Amygdala (tissue), 56 donors: Measurements from ENCODE around the gene MAGI3.
"Not testable (repeated sequence)": the region's sequence is repeated elsewhere in the genome, so short reads cannot be mapped to it uniquely, and the experiment has no call there.

Experiments used
- DNase-seq, 56 donors: peaks; one replicate each; lab custom pipeline; 2025; lab: John Stamatoyannopoulos, UW

MAGI3 gene

GRCh38 chr1:113508364-113509164, 118.2 kb downstream of the MAGI3 start:
- no peak for DNase-seq

DNA sequence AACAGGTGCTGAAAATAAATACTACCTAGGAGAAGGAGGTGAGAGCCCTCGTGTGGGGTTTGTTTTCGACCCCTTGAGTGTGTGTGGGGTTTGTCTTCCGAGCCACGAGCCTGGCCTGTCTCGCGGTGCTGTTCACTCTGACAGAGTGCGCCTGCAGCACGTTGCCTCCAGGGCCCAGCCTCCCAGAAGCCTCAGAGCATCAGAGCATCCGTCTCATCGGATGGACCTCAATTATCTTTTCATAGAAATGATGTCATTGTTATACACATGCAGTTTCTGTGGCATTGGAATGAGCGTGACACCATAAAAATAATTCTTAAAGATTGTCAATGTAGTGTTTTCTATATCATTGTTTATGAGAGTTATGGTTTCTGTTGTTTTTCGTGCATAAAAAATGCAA, 119.5 kb downstream of the MAGI3 start:
- DNase-seq = not testable (repeated sequence)

GRCh38 chr1:113511269-113511668, 121.0 kb downstream of the MAGI3 start:
- no peak for DNase-seq

- DNase-seq = no peak
Observed at GRCh38 chr1:113515498-113515897, 125.2 kb downstream of the MAGI3 start.

DNA sequence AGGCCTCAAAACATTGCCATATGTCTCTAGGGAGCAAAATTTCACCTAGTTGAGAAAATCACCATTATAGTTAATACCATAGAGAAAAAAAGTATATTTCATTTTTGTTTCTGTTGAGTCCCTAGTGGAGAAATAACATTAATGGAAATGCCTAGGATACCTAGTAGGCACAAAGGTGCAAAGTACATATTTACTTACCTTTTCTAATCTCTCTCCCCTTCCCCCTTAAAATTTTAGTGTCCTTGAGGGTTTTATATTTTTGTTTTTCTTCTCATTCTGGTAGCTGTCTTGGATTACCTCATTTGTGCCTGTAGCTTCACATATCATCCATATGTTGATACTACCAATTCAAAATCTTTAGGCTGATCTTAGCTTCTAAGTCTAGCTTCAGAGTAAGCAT, 127.0 kb downstream of the MAGI3 start:
- no peak for DNase-seq

GRCh38 chr1:113517983-113518382, 127.7 kb downstream of the MAGI3 start:
- no peak for DNase-seq

GRCh38 chr1:113519556-113519955, 129.2 kb downstream of the MAGI3 start:
- DNase-seq = no peak

DNA sequence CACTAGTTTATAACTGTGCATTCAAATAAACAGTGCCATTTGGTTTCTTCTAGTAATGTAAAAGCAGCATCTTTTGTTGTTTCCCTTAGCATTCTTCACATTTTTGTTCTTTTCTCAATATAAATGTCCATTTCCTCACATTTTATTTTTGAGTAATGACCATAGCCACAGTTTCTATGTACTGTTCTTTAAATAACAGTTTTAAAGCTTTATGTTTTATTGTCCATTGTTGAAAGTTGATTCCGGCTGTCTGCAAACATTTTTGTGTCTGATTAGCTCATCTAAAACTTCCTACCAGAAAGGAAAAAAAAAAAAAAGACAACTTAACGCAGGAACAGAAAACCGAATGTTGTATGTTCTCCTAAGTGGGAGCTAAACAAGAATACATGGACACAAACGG, 139.7 kb downstream of the MAGI3 start:
- DNase-seq = no peak

DNA sequence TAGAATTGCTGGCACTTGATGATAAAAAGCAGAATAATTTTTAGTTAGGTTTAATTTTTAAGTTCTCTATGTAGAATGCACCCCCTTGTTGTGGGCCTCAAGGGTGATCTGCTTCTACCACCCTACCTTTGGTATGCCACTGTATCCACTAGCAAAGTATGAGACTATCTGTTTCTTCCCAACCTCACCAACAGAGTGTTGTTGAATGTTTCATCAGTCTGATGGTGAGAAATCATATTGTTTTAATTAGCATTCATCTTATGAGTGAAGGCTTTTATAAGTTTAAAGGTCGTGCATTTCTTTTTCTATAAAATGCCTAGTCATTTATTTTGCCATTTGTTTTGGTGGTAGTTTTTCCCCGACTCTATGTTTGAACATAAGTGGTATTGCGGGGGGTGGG, 141.0 kb downstream of the MAGI3 start:
- DNase-seq = no peak

- DNase-seq = no peak
Observed at GRCh38 chr1:113533061-113533460, 142.7 kb downstream of the MAGI3 start.

- no peak for DNase-seq
Observed at GRCh38 chr1:113534130-113534817, 144.0 kb downstream of the MAGI3 start.

DNA sequence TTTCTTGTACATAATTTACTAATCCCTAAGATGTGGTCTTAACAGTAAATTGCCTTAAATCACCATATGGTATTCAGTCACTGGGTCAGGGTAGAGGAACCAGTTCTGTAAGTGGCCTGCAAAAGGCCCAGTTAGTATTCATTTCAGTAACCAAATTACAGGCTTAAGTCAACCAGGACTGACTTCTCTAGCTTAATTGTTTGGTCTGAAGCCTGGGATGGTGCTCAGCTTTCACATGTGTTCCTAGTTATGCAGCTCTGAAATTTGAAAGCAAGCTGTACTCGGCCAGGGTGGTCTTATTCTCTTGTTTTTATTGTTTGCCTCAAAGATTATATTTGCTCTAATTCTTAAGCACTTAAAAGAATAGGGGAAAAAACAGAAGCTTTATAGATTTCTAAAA, 144.6 kb downstream of the MAGI3 start:
- no peak for DNase-seq

GRCh38 chr1:113536182-113536780, 146.0 kb downstream of the MAGI3 start:
- DNase-seq = no peak

GRCh38 chr1:113538225-113538624, 147.9 kb downstream of the MAGI3 start:
- DNase-seq = no peak

DNA sequence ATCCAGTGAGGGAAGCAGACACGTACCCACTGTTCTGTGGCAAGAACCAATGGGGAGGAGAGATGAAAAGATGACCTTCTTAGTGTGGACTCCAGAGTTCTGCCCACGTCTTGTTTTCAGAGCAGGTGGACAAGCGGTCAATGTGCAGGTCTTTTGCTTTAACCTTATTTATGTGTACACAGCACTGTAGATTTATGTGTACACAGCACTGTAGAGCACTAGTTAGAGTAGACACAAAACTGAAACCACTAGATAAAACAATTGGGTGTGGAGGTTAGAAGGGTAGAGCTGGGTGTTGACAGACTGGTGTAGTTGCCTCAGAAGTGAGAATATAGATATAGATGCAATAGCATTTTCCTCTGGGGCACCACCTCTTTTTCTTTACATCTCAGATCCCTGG, 150.0 kb downstream of the MAGI3 start:
- no peak for DNase-seq

- DNase-seq = no peak
Observed at GRCh38 chr1:113541106-113541505, 150.8 kb downstream of the MAGI3 start.

DNA sequence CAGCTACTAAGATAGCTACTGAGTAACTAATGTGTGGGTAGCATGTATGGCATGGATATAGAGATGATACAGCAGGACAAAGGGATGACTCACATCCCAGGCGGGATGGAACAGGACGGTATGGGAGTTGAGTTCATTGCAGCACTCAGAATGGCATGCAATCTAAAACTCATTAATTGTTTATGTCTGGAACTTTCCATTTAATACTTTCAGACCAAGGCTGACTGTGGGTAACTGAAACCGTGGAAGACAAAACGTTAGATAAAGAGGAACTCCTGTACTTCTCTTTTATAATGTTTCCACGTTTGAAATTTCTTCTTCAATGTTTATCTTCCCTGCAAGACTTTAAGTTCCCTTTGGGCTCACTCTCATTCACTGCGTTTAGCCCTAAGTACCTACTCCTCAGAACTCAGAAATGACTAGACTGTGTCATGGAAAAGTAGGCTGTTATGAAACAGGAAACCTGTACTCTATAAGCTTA, 151.9 kb downstream of the MAGI3 start:
- peak in 1 of 56 donors; percentile 2 for DNase-seq

GRCh38 chr1:113543110-113543509, 152.8 kb downstream of the MAGI3 start:
- no peak for DNase-seq

DNA sequence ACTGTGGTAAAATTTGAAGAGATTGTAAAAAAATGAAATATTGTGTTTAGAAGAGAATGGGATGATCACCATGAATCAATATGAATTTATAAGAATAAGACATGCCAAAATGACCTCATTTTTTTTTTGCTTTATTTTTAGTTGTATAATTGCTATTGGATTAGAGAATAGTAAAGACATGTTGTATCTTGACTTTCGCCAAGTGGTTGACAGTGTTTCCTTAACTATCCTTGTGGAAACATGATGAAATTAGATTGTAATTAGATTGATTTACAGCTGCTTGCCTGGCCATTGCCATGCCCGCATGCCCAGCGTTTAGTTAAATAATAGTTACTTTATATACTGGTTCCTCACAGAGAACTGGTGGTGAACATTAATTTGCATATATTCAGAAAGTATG, 154.9 kb downstream of the MAGI3 start:
- DNase-seq = no peak

- no peak for DNase-seq
Observed at GRCh38 chr1:113545626-113546025, 155.3 kb downstream of the MAGI3 start.

DNA sequence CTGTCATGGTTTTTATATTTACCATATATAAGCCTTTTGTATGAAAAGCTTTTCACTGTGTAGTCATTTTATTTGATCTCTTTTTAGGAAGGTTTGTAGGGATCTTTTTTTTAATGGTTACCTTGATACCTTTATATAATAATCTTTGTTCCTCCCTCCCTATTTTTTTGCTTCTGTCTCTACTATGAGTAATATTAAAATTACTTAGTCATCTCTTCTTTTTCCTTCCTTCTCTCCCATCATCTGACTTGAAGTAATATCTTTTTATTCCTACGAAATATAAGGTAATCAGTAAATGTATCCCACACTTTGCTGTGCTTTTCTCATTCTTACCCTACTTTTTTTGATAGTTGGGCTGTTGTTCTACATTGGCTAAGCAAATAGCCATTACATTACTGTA, 161.4 kb downstream of the MAGI3 start:
- DNase-seq = no peak

GRCh38 chr1:113552244-113552643, 161.9 kb downstream of the MAGI3 start:
- no peak for DNase-seq
